Colonic mucosa (tissue), 4 donors: ENCODE measurements around the gene ASIC3. TPM values are rescaled to one million over a fixed set of nuclear protein-coding genes. Genes with fewer than 3 reads are reported as not detected.
"Not testable (repeated sequence)": the region's sequence is repeated elsewhere in the genome, so short reads cannot be mapped to it uniquely, and the experiment has no call there.

Experiments used
- DNase-seq: peaks from one replicate; pipeline ENCODE4 v3.0.0-alpha.2; 2020
- H3K27ac ChIP-seq: fragments of 200-600 bp; one replicate; pipeline ENCODE4 v1.8.0; 2021
- H3K27me3 ChIP-seq: fragments of 200-600 bp; one replicate; pipeline ENCODE4 v1.8.0; 2021
- H3K36me3 ChIP-seq: fragments of 200-600 bp; one replicate; pipeline ENCODE4 v1.8.0; 2021
- H3K4me1 ChIP-seq: fragments of 200-600 bp; one replicate; pipeline ENCODE4 v1.8.0; 2021; ENCODE audit warnings: mild to moderate bottlenecking
- H3K4me3 ChIP-seq: fragments of 200-600 bp; one replicate; pipeline ENCODE4 v1.8.0; 2021
- H3K9ac ChIP-seq, 2 donors: one replicate each; pipeline ENCODE4 v1.7.0; 2013; ENCODE audit warnings: control low read depth in 2 of 2, low read depth in 2 of 2, low read length in 2 of 2
- H3K9me3 ChIP-seq: fragments of 200-600 bp; one replicate; pipeline ENCODE4 v1.8.0; 2021
- CTCF ChIP-seq: fragments of 200-600 bp; IDR thresholded peaks from one replicate; pipeline ENCODE4 v1.8.0; 2022; ENCODE audit warnings: antibody characterized with exemption, mild to moderate bottlenecking
- intact Hi-C: fragments of 100-400 bp; cut with DNase I; formaldehyde crosslinking; loops from one replicate; pipeline ENCODE4 v1.14.1; 2022
- total RNA-seq, 2 donors: library from RNA; stranded (reverse); fragmentation: NEBNext Ultra II Directional in 1 of 2; extraction: Animal tissue kit (Norgen Biotek cat#: 25700) in 1 of 2; gene quantifications; one replicate each; pipeline ENCODE4 v1.2.1, GENCODE V29; 2021
- donor health status: healthy.
- donor health status: DM: no; HTN: no; CAD: no.
- donor health status: DM: no; HTN: no; CAD: no.

The ASIC3 gene
- total RNA-seq, 2 donors from 2014 or later: 1.0 to 2.2 TPM

GRCh38 chr7:151025924-151026671 is 22.2 kb upstream of the ASIC3 start:
- intact Hi-C loops: no loop called here
- Histone ChIP-seq H3K4me1 (no peaks in the 10 kb centered on the region), H3K27ac (no peak overlapping the region), H3K9me3 (no peaks in the 10 kb centered on the region), H3K4me3 (no peak overlapping the region), H3K9ac (no peak overlapping the region), H3K36me3 (no peaks in the 10 kb centered on the region), H3K27me3 (no peaks in the 10 kb centered on the region)
- no peak for TF ChIP-seq CTCF
- DNase-seq: no peak

- DNase-seq, intact Hi-C loops, H3K4me3 ChIP-seq, H3K9ac ChIP-seq, H3K4me1 ChIP-seq, H3K9me3 ChIP-seq, H3K27me3 ChIP-seq, H3K27ac ChIP-seq, H3K36me3 ChIP-seq: not testable (repeated sequence)
Measured at GRCh38 chr7:151026771-151027727, 21.3 kb upstream of the ASIC3 start.

- H3K9ac ChIP-seq: peak overlapping the region in 1 of 2 donors; percentile 37
- intact Hi-C loops, H3K27me3 ChIP-seq, DNase-seq, H3K4me1 ChIP-seq, H3K9me3 ChIP-seq, H3K36me3 ChIP-seq: not testable (repeated sequence)
- peak overlapping the region; percentile 86 for H3K4me3 ChIP-seq
- H3K27ac ChIP-seq: peak overlapping the region; percentile 57
Measured at GRCh38 chr7:151027728-151028130, 20.6 kb upstream of the ASIC3 start.

- Histone ChIP-seq H3K27ac (peak within 1 kb of the TSS; percentile 84), H3K36me3 (no peaks in the 10 kb centered on the region), H3K9ac (peak within 1 kb of the TSS; percentile 37 to 78), H3K4me1 (no peaks in the 10 kb centered on the region), H3K4me3 (peak within 1 kb of the TSS; percentile 86), H3K27me3 (no peaks in the 10 kb centered on the region), H3K9me3 (no peaks in the 10 kb centered on the region)
- TF ChIP-seq CTCF: peak; percentile 45
- DNase-seq: peak; percentile 100
- intact Hi-C loops: no loop called here
Measured at GRCh38 chr7:151028131-151028947, 20.0 kb upstream of the ASIC3 start, which contains the start of gene ABCB8. ABCB8 (plus strand) TSS chr7:151028450; CDS start chr7:151028516, 66 bp downstream.

GRCh38 chr7:151028948-151029501 is 19.3 kb upstream of the ASIC3 start:
- Histone ChIP-seq H3K4me1 (no peaks in the 10 kb centered on the region), H3K9ac (peak overlapping the region in 1 of 2 donors; percentile 78), H3K27ac (peak overlapping the region; percentile 84), H3K4me3 (peak overlapping the region; percentile 86), H3K9me3 (no peaks in the 10 kb centered on the region), H3K36me3 (no peaks in the 10 kb centered on the region), H3K27me3 (no peaks in the 10 kb centered on the region)
- intact Hi-C loops: no loop called here
- TF ChIP-seq CTCF: no peak
- no peak for DNase-seq
